Thyroid gland (tissue), 4 donors: ENCODE measurements around the gene ADAMTS2.

ENCODE experiments used
- CTCF ChIP-seq, 6 experiments: fragments of 200-600 bp in 3 of 6; fragments of 450-650 bp in 3 of 6; sonication (generic) in 3 of 6; IDR thresholded peaks; one replicate each; pipeline ENCODE4 v1.5.1; 2016 to 2019; ENCODE audit warnings: antibody characterized with exemption in 6 of 6, mild to moderate bottlenecking in 2 of 6, inconsistent platforms in 1 of 6, moderate library complexity in 1 of 6
- POLR2A ChIP-seq, 2 donors: fragments of 450-650 bp; IDR thresholded peaks; one replicate each; pipeline ENCODE4 v1.6.1; 2017; ENCODE audit warnings: antibody characterized with exemption in 2 of 2, mild to moderate bottlenecking in 2 of 2, moderate library complexity in 1 of 2

GRCh38 chr5:179223528-179223927 is 121.7 kb downstream of the ADAMTS2 start:
- TF ChIP-seq POLR2A (IDR thresholded peaks at IDR 0.05) (no peak), CTCF (IDR thresholded peaks at IDR 0.05) (no peak)
